ENCODE measurements around the gene LGI1.

LGI1 gene

GRCh38 chr10:93804200-93804599, 46.5 kb downstream of the LGI1 start:
- H3K9me2 ChIP-seq (replicated peaks; ENCODE audit: insufficient read depth, low read length): no peaks in the 10 kb centered on the region
- no peak overlapping the region for H3K27ac ChIP-seq (ENCODE audit: low read depth, low read length)
- no peaks in the 10 kb centered on the region for H3K9me3 ChIP-seq (ENCODE audit: insufficient read depth, low read length)
- no peak overlapping the region for H2AFZ ChIP-seq (ENCODE audit: low read depth, low read length, severe bottlenecking)
- H3K79me2 ChIP-seq (ENCODE audit: insufficient read depth, low read length): no peaks in the 10 kb centered on the region
- H3K9ac ChIP-seq (ENCODE audit: low read length): no peak overlapping the region
- no peaks in the 10 kb centered on the region for H4K20me1 ChIP-seq (ENCODE audit: low read depth, low read length)
- no peaks in the 10 kb centered on the region for H3K27me3 ChIP-seq (ENCODE audit: low read length)
- TF ChIP-seq EZH2phosphoT487 (conservative IDR thresholded peaks at IDR 0.05; ENCODE audit: low read length) (no peak), CTCF (IDR thresholded peaks at IDR 0.05; ENCODE audit: insufficient read depth, low read length, poor library complexity, severe bottlenecking) (no peak)
- H3K4me3 ChIP-seq (ENCODE audit: insufficient read depth, low read length, poor library complexity, severe bottlenecking): no peak overlapping the region
- H3F3A ChIP-seq (ENCODE audit: insufficient read depth): no peaks in the 10 kb centered on the region
- no peak overlapping the region for H3K4me2 ChIP-seq (ENCODE audit: low read depth, low read length, poor library complexity, severe bottlenecking)
- no peaks in the 10 kb centered on the region for H3K36me3 ChIP-seq (ENCODE audit: low read length)

- Histone ChIP-seq H3K9me2 (replicated peaks; ENCODE audit: insufficient read depth, low read length) (no peaks in the 10 kb centered on the region), H3K27ac (ENCODE audit: low read depth, low read length) (no peak overlapping the region), H2AFZ (ENCODE audit: low read depth, low read length, severe bottlenecking) (no peak overlapping the region), H3K9me3 (ENCODE audit: insufficient read depth, low read length) (no peaks in the 10 kb centered on the region), H3K4me2 (ENCODE audit: low read depth, low read length, poor library complexity, severe bottlenecking) (no peak overlapping the region), H3K27me3 (ENCODE audit: low read length) (no peaks in the 10 kb centered on the region), H3K36me3 (ENCODE audit: low read length) (no peaks in the 10 kb centered on the region), H3K79me2 (ENCODE audit: insufficient read depth, low read length) (no peaks in the 10 kb centered on the region), H3F3A (ENCODE audit: insufficient read depth) (no peaks in the 10 kb centered on the region), H3K9ac (ENCODE audit: low read length) (no peak overlapping the region), H4K20me1 (ENCODE audit: low read depth, low read length) (no peaks in the 10 kb centered on the region), H3K4me3 (ENCODE audit: insufficient read depth, low read length, poor library complexity, severe bottlenecking) (no peak overlapping the region)
- TF ChIP-seq EZH2phosphoT487 (conservative IDR thresholded peaks at IDR 0.05; ENCODE audit: low read length) (no peak), CTCF (IDR thresholded peaks at IDR 0.05; ENCODE audit: insufficient read depth, low read length, poor library complexity, severe bottlenecking) (no peak)
Observed at GRCh38 chr10:93806903-93807302, 49.2 kb downstream of the LGI1 start.

GRCh38 chr10:93807371-93807770, 49.6 kb downstream of the LGI1 start:
- TF ChIP-seq EZH2phosphoT487 (conservative IDR thresholded peaks at IDR 0.05; ENCODE audit: low read length): no peak
- no peak for TF ChIP-seq CTCF (IDR thresholded peaks at IDR 0.05; ENCODE audit: insufficient read depth, low read length, poor library complexity, severe bottlenecking)
- Histone ChIP-seq H3K9me2 (replicated peaks; ENCODE audit: insufficient read depth, low read length) (no peaks in the 10 kb centered on the region), H3K9ac (ENCODE audit: low read length) (no peak overlapping the region), H3K4me2 (ENCODE audit: low read depth, low read length, poor library complexity, severe bottlenecking) (no peak overlapping the region), H3K79me2 (ENCODE audit: insufficient read depth, low read length) (no peaks in the 10 kb centered on the region), H3K27me3 (ENCODE audit: low read length) (no peaks in the 10 kb centered on the region), H3K9me3 (ENCODE audit: insufficient read depth, low read length) (no peaks in the 10 kb centered on the region), H2AFZ (ENCODE audit: low read depth, low read length, severe bottlenecking) (no peak overlapping the region), H3F3A (ENCODE audit: insufficient read depth) (no peaks in the 10 kb centered on the region), H4K20me1 (ENCODE audit: low read depth, low read length) (no peaks in the 10 kb centered on the region), H3K27ac (ENCODE audit: low read depth, low read length) (no peak overlapping the region), H3K36me3 (ENCODE audit: low read length) (no peaks in the 10 kb centered on the region), H3K4me3 (ENCODE audit: insufficient read depth, low read length, poor library complexity, severe bottlenecking) (no peak overlapping the region)

All from SU-DHL-6 (cell line).